HL-60 (cell line): Measurements from ENCODE around the gene SGCB.

Source experiments
- POLR2AphosphoS5 ChIP-seq: IDR thresholded peaks from 2 replicates; pipeline ENCODE4 v1.6.1; 2012; ENCODE audit warnings: low read depth
- TF ChIP-seq, protein P1 (sequence below): IDR thresholded peaks from one replicate; pipeline ENCODE4 v1.5.1; 2011; ENCODE audit warnings: low read length, control low read depth, inconsistent platforms; ENCODE audit not compliant: insufficient read depth
- TF ChIP-seq, protein P2 (sequence below): IDR thresholded peaks from 2 replicates; pipeline ENCODE4 v1.6.1; 2012; ENCODE audit warnings: low read depth; ENCODE audit not compliant: insufficient replicate concordance

DNA sequence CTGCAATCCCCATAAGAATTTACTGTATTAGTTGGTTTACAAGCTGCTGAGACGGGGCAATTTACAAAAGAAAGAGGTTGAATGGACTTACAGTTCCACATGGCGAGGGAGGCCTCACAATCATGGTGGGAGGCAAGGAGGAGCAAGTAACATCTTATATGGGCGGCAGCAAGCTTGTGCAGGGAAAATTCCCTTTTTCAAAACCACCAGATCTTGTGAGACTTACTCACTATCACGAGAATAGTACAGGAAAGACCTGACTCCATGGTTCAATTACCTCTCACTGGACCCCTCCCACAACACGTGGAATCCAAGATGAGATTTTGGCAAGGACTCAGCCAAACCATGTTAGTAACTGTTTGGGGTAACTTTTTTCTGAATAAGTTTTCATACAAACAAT lies 11.2 kb upstream of the SGCB start:
- TF ChIP-seq, protein P1, sequence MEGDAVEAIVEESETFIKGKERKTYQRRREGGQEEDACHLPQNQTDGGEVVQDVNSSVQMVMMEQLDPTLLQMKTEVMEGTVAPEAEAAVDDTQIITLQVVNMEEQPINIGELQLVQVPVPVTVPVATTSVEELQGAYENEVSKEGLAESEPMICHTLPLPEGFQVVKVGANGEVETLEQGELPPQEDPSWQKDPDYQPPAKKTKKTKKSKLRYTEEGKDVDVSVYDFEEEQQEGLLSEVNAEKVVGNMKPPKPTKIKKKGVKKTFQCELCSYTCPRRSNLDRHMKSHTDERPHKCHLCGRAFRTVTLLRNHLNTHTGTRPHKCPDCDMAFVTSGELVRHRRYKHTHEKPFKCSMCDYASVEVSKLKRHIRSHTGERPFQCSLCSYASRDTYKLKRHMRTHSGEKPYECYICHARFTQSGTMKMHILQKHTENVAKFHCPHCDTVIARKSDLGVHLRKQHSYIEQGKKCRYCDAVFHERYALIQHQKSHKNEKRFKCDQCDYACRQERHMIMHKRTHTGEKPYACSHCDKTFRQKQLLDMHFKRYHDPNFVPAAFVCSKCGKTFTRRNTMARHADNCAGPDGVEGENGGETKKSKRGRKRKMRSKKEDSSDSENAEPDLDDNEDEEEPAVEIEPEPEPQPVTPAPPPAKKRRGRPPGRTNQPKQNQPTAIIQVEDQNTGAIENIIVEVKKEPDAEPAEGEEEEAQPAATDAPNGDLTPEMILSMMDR, result no peak
- TF ChIP-seq, protein P2, sequence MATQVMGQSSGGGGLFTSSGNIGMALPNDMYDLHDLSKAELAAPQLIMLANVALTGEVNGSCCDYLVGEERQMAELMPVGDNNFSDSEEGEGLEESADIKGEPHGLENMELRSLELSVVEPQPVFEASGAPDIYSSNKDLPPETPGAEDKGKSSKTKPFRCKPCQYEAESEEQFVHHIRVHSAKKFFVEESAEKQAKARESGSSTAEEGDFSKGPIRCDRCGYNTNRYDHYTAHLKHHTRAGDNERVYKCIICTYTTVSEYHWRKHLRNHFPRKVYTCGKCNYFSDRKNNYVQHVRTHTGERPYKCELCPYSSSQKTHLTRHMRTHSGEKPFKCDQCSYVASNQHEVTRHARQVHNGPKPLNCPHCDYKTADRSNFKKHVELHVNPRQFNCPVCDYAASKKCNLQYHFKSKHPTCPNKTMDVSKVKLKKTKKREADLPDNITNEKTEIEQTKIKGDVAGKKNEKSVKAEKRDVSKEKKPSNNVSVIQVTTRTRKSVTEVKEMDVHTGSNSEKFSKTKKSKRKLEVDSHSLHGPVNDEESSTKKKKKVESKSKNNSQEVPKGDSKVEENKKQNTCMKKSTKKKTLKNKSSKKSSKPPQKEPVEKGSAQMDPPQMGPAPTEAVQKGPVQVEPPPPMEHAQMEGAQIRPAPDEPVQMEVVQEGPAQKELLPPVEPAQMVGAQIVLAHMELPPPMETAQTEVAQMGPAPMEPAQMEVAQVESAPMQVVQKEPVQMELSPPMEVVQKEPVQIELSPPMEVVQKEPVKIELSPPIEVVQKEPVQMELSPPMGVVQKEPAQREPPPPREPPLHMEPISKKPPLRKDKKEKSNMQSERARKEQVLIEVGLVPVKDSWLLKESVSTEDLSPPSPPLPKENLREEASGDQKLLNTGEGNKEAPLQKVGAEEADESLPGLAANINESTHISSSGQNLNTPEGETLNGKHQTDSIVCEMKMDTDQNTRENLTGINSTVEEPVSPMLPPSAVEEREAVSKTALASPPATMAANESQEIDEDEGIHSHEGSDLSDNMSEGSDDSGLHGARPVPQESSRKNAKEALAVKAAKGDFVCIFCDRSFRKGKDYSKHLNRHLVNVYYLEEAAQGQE, result no peak
- no peak for TF ChIP-seq POLR2AphosphoS5
